ENCODE measurements around the gene CHST11.

The CHST11 gene

GRCh38 chr12:104434129-104434528 is 22.6 kb upstream of the CHST11 start:
- DNase-seq = no peak

GRCh38 chr12:104435175-104435574 is 21.6 kb upstream of the CHST11 start:
- no peak for DNase-seq

- no peak for DNase-seq
Observed at GRCh38 chr12:104435765-104436164, 21.0 kb upstream of the CHST11 start.

GRCh38 chr12:104436790-104437189 is 20.0 kb upstream of the CHST11 start:
- no peak for DNase-seq

- DNase-seq = no peak
Observed at GRCh38 chr12:104438134-104438533, 18.6 kb upstream of the CHST11 start.

GRCh38 chr12:104439137-104439536 is 17.6 kb upstream of the CHST11 start:
- no peak for DNase-seq

GRCh38 chr12:104443008-104443407 is 13.7 kb upstream of the CHST11 start:
- no peak for DNase-seq

GRCh38 chr12:104446646-104447421 is 9.9 kb upstream of the CHST11 start:
- DNase-seq = peak; percentile 39 to 48 (median 42)

- no peak for DNase-seq
Observed at GRCh38 chr12:104448031-104448430, 8.7 kb upstream of the CHST11 start.

- peak; percentile 23 to 59 (median 38) for DNase-seq
Observed at GRCh38 chr12:104448451-104448850, 8.3 kb upstream of the CHST11 start.

GRCh38 chr12:104450700-104451099 is 6.0 kb upstream of the CHST11 start:
- DNase-seq = no peak

- no peak for DNase-seq
Observed at GRCh38 chr12:104452087-104452486, 4.7 kb upstream of the CHST11 start.

- no peak for DNase-seq
Observed at GRCh38 chr12:104453133-104453532, 3.6 kb upstream of the CHST11 start.

GRCh38 chr12:104454997-104455396 is 1.8 kb upstream of the CHST11 start:
- DNase-seq = peak; percentile 59 to 68 (median 59)

- DNase-seq = peak in 1 of 3 donors; percentile 18
Observed at GRCh38 chr12:104455578-104456416, 951 bp upstream of the CHST11 start.

- DNase-seq = peak; percentile 46 to 62 (median 54)
Observed at GRCh38 chr12:104456950-104457745, 400 bp downstream of the CHST11 start.

GRCh38 chr12:104457746-104458693 is 1.3 kb downstream of the CHST11 start:
- DNase-seq = peak; percentile 44 to 74 (median 51)

GRCh38 chr12:104458694-104459367 is 2.1 kb downstream of the CHST11 start:
- peak in 1 of 3 donors; percentile 35 for DNase-seq

GRCh38 chr12:104459368-104459909 is 2.7 kb downstream of the CHST11 start:
- peak in 2 of 3 donors; percentile 49 to 50 for DNase-seq

- no peak for DNase-seq
Observed at GRCh38 chr12:104460041-104460719, 3.4 kb downstream of the CHST11 start.
